HCT116 (cell line): ENCODE results near the gene STK32B. TPM values are rescaled to one million over a fixed set of nuclear protein-coding genes. Genes with fewer than 3 reads are reported as not detected.

Experiments
- ATAC-seq: fragments of 200-7000 bp; cut with Tn5 transposase; 2 replicates; pipeline ENCODE4 v1.9.1; 2020; ENCODE audit warnings: mild to moderate bottlenecking, moderate library complexity
- BruUV-seq: library from RNA; stranded (reverse); fragments of 400-500 nt; replicated peaks from 2 replicates; lab custom pipeline; 2021; lab: Mats Ljungman, UMichigan
- CTCF ChIA-PET: fragments of 300-600 bp; sonication (Branson Sonifier 250); formaldehyde crosslinking; loops from one replicate; lab custom pipeline; 2021; ENCODE audit warnings: antibody characterized with exemption; lab: Charles Lee
- POLR2A ChIA-PET: fragments of 300-600, 350-600 bp; sonication (Branson Sonifier 250); formaldehyde crosslinking; loops from one replicate; lab custom pipeline; 2021; ENCODE audit warnings: antibody characterized with exemption; lab: Charles Lee
- RAD21 ChIA-PET, 2 experiments: fragments of 300-600 bp; sonication (Branson Sonifier 250); formaldehyde crosslinking; loops; one replicate each; lab custom pipeline; 2023; ENCODE audit warnings: low total read pairs in 2 of 2; ENCODE audit not compliant: uncharacterized antibody in 2 of 2, unreplicated experiment in 2 of 2, low non-redundant PET in 1 of 2; lab: Charles Lee
- DNase-seq: peaks from one replicate; pipeline ENCODE4 v3.0.0-alpha.2; 2010; ENCODE audit warnings: low read depth, low spot score
- H2AFZ ChIP-seq: fragments of 200-600 bp; shearing (Covaris generic), sonication (generic); 2 replicates; pipeline ENCODE4 v1.6.1; 2017; ENCODE audit warnings: low read depth, mixed run types, mixed read lengths, antibody characterized with exemption, low read length; ENCODE audit not compliant: poor library complexity, severe bottlenecking
- H3K27ac ChIP-seq: 2 replicates; pipeline ENCODE4 v1.5.1; 2012; ENCODE audit warnings: low read depth, low read length
- H3K27me3 ChIP-seq: fragments of 200-600 bp; sonication (generic); 2 replicates; pipeline ENCODE4 v1.6.1; 2016; ENCODE audit warnings: mixed run types, low read length, mixed read lengths; ENCODE audit not compliant: insufficient read depth
- H3K36me3 ChIP-seq, 2 experiments: fragments of 200-500 bp in 1 of 2; fragments of 200-600 bp in 1 of 2; sonication (Bioruptor generic) in 1 of 2; sonication (generic) in 1 of 2; 2 replicates each; pipeline versions ENCODE4 v1.5.1 to v1.6.1; 2014 to 2016; ENCODE audit warnings: low read length in 2 of 2, inconsistent platforms in 1 of 2, mixed read lengths in 1 of 2, mixed run types in 1 of 2; ENCODE audit not compliant: insufficient read depth in 2 of 2, control insufficient read depth in 1 of 2
- H3K4me1 ChIP-seq, 2 experiments: fragments of 200-600 bp in 1 of 2; sonication (generic) in 1 of 2; 2 replicates each; pipeline versions ENCODE4 v1.5.1 to v1.6.1; 2012 to 2017; ENCODE audit warnings: low read length in 2 of 2, inconsistent platforms in 1 of 2, mild to moderate bottlenecking in 1 of 2, mixed read lengths in 1 of 2, mixed run types in 1 of 2, moderate library complexity in 1 of 2; ENCODE audit not compliant: insufficient read depth in 2 of 2, control insufficient read depth in 1 of 2
- H3K4me2 ChIP-seq: fragments of 200-600 bp; sonication (generic); 2 replicates; pipeline ENCODE4 v1.6.1; 2017; ENCODE audit warnings: mixed run types, low read length, mixed read lengths
- H3K4me3 ChIP-seq, 2 experiments: fragments of 200-600 bp in 1 of 2; sonication (generic) in 1 of 2; replicated peaks in 1 of 2; 2 replicates each; pipeline ENCODE4 v1.5.1; 2011 to 2016; ENCODE audit warnings: low read length in 2 of 2, control low read depth in 1 of 2, low read depth in 1 of 2, mild to moderate bottlenecking in 1 of 2, mixed read lengths in 1 of 2, mixed run types in 1 of 2
- H3K79me2 ChIP-seq: fragments of 200-600 bp; sonication (generic); 2 replicates; pipeline ENCODE4 v1.6.1; 2017; ENCODE audit warnings: mild to moderate bottlenecking, mixed run types, low read length, moderate library complexity, mixed read lengths; ENCODE audit not compliant: insufficient read depth
- H3K9ac ChIP-seq: fragments of 200-600 bp; sonication (generic); 2 replicates; pipeline ENCODE4 v1.6.1; 2016; ENCODE audit warnings: low read length, mixed read lengths
- H3K9me2 ChIP-seq: fragments of 200-600 bp; sonication (generic), shearing (Covaris generic); 2 replicates; pipeline ENCODE4 v1.6.1; 2017; ENCODE audit warnings: mixed run types, mild to moderate bottlenecking, moderate library complexity; ENCODE audit not compliant: insufficient read depth
- H3K9me3 ChIP-seq, 2 experiments: fragments of 200-500 bp in 1 of 2; fragments of 200-600 bp in 1 of 2; sonication (Bioruptor generic) in 1 of 2; sonication (generic) in 1 of 2; 2 replicates each; pipeline ENCODE4 v1.6.1; 2014 to 2017; ENCODE audit warnings: low read length in 2 of 2, mixed read lengths in 2 of 2, inconsistent platforms in 1 of 2, low read depth in 1 of 2, mild to moderate bottlenecking in 1 of 2, mixed run types in 1 of 2, moderate library complexity in 1 of 2; ENCODE audit not compliant: control insufficient read depth in 1 of 2, insufficient read depth in 1 of 2
- H4K20me1 ChIP-seq: fragments of 200-600 bp; sonication (generic), shearing (Covaris generic); 2 replicates; pipeline ENCODE4 v1.6.1; 2017; ENCODE audit warnings: mixed run types, mild to moderate bottlenecking, moderate library complexity; ENCODE audit not compliant: insufficient read depth
- CBX3 ChIP-seq: IDR thresholded peaks from 2 replicates; pipeline ENCODE4 v1.6.1; 2012; ENCODE audit warnings: low read depth
- CTCF ChIP-seq, 3 experiments: fragments of 200-600 bp in 1 of 3; sonication (generic) in 1 of 3; IDR thresholded peaks in 2 of 3; conservative IDR thresholded peaks in 1 of 3; 2 replicates each; pipeline ENCODE4 v1.5.1; 2012 to 2017; ENCODE audit warnings: low read depth in 2 of 3, low read length in 2 of 3, antibody characterized with exemption in 1 of 3, borderline replicate concordance in 1 of 3, control low read depth in 1 of 3, mild to moderate bottlenecking in 1 of 3, mixed read lengths in 1 of 3, mixed run types in 1 of 3, moderate library complexity in 1 of 3; ENCODE audit not compliant: insufficient read depth in 1 of 3
- EZH2 ChIP-seq: fragments of 200-600 bp; sonication (generic); IDR thresholded peaks from 2 replicates; pipeline ENCODE4 v1.6.1; 2017; ENCODE audit warnings: antibody characterized with exemption, mixed run types
- EZH2phosphoT487 ChIP-seq: fragments of 200-600 bp; IDR thresholded peaks from 2 replicates; pipeline ENCODE4 v1.6.1; 2018; ENCODE audit warnings: antibody characterized with exemption, borderline replicate concordance
- FOSL1 ChIP-seq: IDR thresholded peaks from 2 replicates; pipeline ENCODE4 v1.6.1; 2012; ENCODE audit warnings: low read depth
- POLR2AphosphoS5 ChIP-seq: IDR thresholded peaks from 2 replicates; pipeline ENCODE4 v1.6.1; 2011; ENCODE audit warnings: mild to moderate bottlenecking, low read depth, low read length, moderate library complexity
- REST ChIP-seq: IDR thresholded peaks from 2 replicates; pipeline ENCODE4 v1.6.1; 2012; ENCODE audit warnings: low read depth
- SP1 ChIP-seq: IDR thresholded peaks from 2 replicates; pipeline ENCODE4 v1.6.1; 2012; ENCODE audit warnings: low read depth
- ZNF274 ChIP-seq: fragments of 200-500 bp; sonication (Bioruptor generic); IDR thresholded peaks from 2 replicates; pipeline ENCODE4 v1.6.1; 2014; ENCODE audit warnings: mild to moderate bottlenecking, low read depth, low read length, inconsistent platforms
- intact Hi-C: fragments of 100-400 bp; cut with micrococcal nuclease; formaldehyde crosslinking; loops from 2 replicates; pipeline ENCODE4 v1.10.0; 2022
- total RNA-seq: library from RNA; stranded (reverse); gene quantifications from one replicate; pipeline ENCODE4 v1.2.1, GENCODE V29; 2021; ENCODE audit not compliant: unreplicated experiment

The STK32B gene
- total RNA-seq, 1 experiment from 2014 or later: not detected

- Histone ChIP-seq H3K4me1 (peaks cover 0 to 41% of the 10 kb centered on the region in 2 experiments; a peak in 2 of 4 replicates), H3K9me3 (no peaks in the 10 kb centered on the region), H3K4me3 (no peak overlapping the region), H3K4me2 (no peak overlapping the region), H4K20me1 (no peaks in the 10 kb centered on the region), H3K9ac (no peak overlapping the region), H3K36me3 (no peaks in the 10 kb centered on the region), H3K9me2 (no peaks in the 10 kb centered on the region), H3K27ac (no peak overlapping the region), H3K27me3 (peaks cover 4% of the 10 kb centered on the region; the same call in 1 of the 2 replicates), H2AFZ (no peak overlapping the region), H3K79me2 (no peaks in the 10 kb centered on the region)
- DNase-seq: no peak
- CTCF ChIA-PET: no interaction called here
- TF ChIP-seq SP1 (no peak), FOSL1 (no peak), ZNF274 (no peak), EZH2phosphoT487 (no peak), EZH2 (no peak), POLR2AphosphoS5 (no peak), CBX3 (no peak)
- no peak for ATAC-seq
- RAD21 ChIA-PET: no interaction called here
- no TSS peak for BruUV-seq
- intact Hi-C loops: no loop called here
- POLR2A ChIA-PET: no interaction called here
Observed at GRCh38 chr4:5368426-5368825, 317.1 kb downstream of the STK32B start.

- Histone ChIP-seq H3K9me2 (no peaks in the 10 kb centered on the region), H3K9ac (no peak overlapping the region)
- CTCF ChIA-PET: no interaction called here
- TF ChIP-seq REST: no peak
- TF ChIP-seq ZNF274: no peak
- TF ChIP-seq CTCF (IDR thresholded peaks at IDR 0.05 in 2 of 3, conservative IDR thresholded peaks at IDR 0.05 in 1 of 3; ENCODE audit: borderline replicate concordance in 1 of 3, insufficient read depth in 1 of 3, low read depth in 2 of 3, low read length in 2 of 3): no peak
- no peak for TF ChIP-seq EZH2phosphoT487
- TF ChIP-seq, all 23 proteins: peak for 0
- no peaks in the 10 kb centered on the region for H4K20me1 ChIP-seq
- intact Hi-C loops: no loop called here
- no peaks in the 10 kb centered on the region for H3K36me3 ChIP-seq
- no peak overlapping the region for H3K4me3 ChIP-seq
- DNase-seq: no peak
- peaks cover 0 to 37% of the 10 kb centered on the region in 2 experiments; a peak in 2 of 4 replicates for H3K4me1 ChIP-seq
- peaks cover 9% of the 10 kb centered on the region; the same call in 1 of the 2 replicates for H3K27me3 ChIP-seq
- no peak overlapping the region for H3K27ac ChIP-seq
- RAD21 ChIA-PET: no interaction called here
- no TSS peak for BruUV-seq
- H3K9me3 ChIP-seq: no peaks in the 10 kb centered on the region
- H2AFZ ChIP-seq: no peak overlapping the region
- no peak overlapping the region for H3K4me2 ChIP-seq
- ATAC-seq: no peak
- H3K79me2 ChIP-seq: no peaks in the 10 kb centered on the region
- POLR2A ChIA-PET: no interaction called here
Observed at GRCh38 chr4:5370286-5370685, 319.0 kb downstream of the STK32B start.
